HG02763 (cell line): Measurements from ENCODE around the gene CIDEB.
A peak's percentile ranks its signal among the peaks of the same experiment; 100 is the strongest.

Source experiments
- ATAC-seq: cut with Tn5 transposase; IDR thresholded peaks from one replicate; pipeline ENCODE4 v1.9.1; 2021; ENCODE audit warnings: mild to moderate bottlenecking, moderate library complexity; ENCODE audit not compliant: unreplicated experiment

The CIDEB gene

GRCh38 chr14:24313913-24314312, 6.1 kb upstream of the CIDEB start:
- ATAC-seq, result no peak

GRCh38 chr14:24312736-24313507, 5.1 kb upstream of the CIDEB start:
- no peak for ATAC-seq

- ATAC-seq, result no peak
Observed at GRCh38 chr14:24311837-24312615, 4.2 kb upstream of the CIDEB start.

- ATAC-seq, result peak; percentile 56
Observed at GRCh38 chr14:24310646-24311604, 3.1 kb upstream of the CIDEB start, which contains the start of gene LTB4R. Gene LTB4R (plus strand): TSS chr14:24311502. CDS start chr14:24315652, 4,150 bp downstream.

- no peak for ATAC-seq
Observed at GRCh38 chr14:24310265-24310645, 2.5 kb upstream of the CIDEB start.

GRCh38 chr14:24309538-24310264, 1.9 kb upstream of the CIDEB start, which contains the start of gene LTB4R2:
Gene LTB4R2 (plus strand): TSS chr14:24310140. CDS start chr14:24310665, 525 bp downstream.
- no peak for ATAC-seq

GRCh38 chr14:24308342-24309124, 756 bp upstream of the CIDEB start:
- ATAC-seq, result no peak

- ATAC-seq, result no peak
Observed at GRCh38 chr14:24307156-24307574, 612 bp downstream of the CIDEB start.

GRCh38 chr14:24304019-24304387, 3.8 kb downstream of the CIDEB start:
- ATAC-seq, result no peak

- ATAC-seq, result no peak
Observed at GRCh38 chr14:24300326-24300980, 7.3 kb downstream of the CIDEB start.

GRCh38 chr14:24299255-24300191, 8.3 kb downstream of the CIDEB start, which contains the start of the genes DHRS1 and NOP9:
Gene DHRS1 (minus strand): TSS chr14:24299780. CDS start chr14:24299106, 674 bp downstream.
Gene NOP9 (plus strand): TSS chr14:24299850. CDS start chr14:24299955, 105 bp downstream.
- peak; percentile 68 for ATAC-seq

GRCh38 chr14:24298892-24299254, 8.9 kb downstream of the CIDEB start:
- ATAC-seq, result no peak

- peak; percentile 5 for ATAC-seq
Observed at GRCh38 chr14:24297190-24297964, 10.4 kb downstream of the CIDEB start.

- peak; percentile 42 for ATAC-seq
Observed at GRCh38 chr14:24296341-24297157, 11.2 kb downstream of the CIDEB start.

GRCh38 chr14:24293525-24293924, 14.3 kb downstream of the CIDEB start:
- ATAC-seq, result no peak
